Endodermal cell (in vitro differentiated cells): ENCODE results near the gene RSRC1. TPM values are rescaled to one million over a fixed set of nuclear protein-coding genes. Genes with fewer than 3 reads are reported as not detected.

Experiments used
- DNase-seq: peaks from one replicate; pipeline ENCODE4 v3.0.0-alpha.2; 2017
- H3K27ac ChIP-seq: 2 replicates; pipeline ENCODE4 v1.5.1; 2013; ENCODE audit warnings: mild to moderate bottlenecking, low read depth, low read length, moderate library complexity
- H3K27me3 ChIP-seq: 2 replicates; pipeline ENCODE4 v1.6.1; 2013; ENCODE audit warnings: mild to moderate bottlenecking, low read length, moderate library complexity; ENCODE audit not compliant: insufficient read depth, control insufficient read depth, poor library complexity, severe bottlenecking
- H3K36me3 ChIP-seq: 2 replicates; pipeline ENCODE4 v1.7.0; 2013; ENCODE audit warnings: mild to moderate bottlenecking, low read length, moderate library complexity; ENCODE audit not compliant: control insufficient read depth, insufficient read depth
- H3K4me1 ChIP-seq: one replicate; pipeline ENCODE4 v1.7.0; 2013; ENCODE audit warnings: low read length; ENCODE audit not compliant: control insufficient read depth, insufficient read depth
- H3K4me3 ChIP-seq: 2 replicates; pipeline ENCODE4 v1.5.1; 2013; ENCODE audit warnings: mild to moderate bottlenecking, low read length, moderate library complexity
- H3K9ac ChIP-seq: 2 replicates; pipeline ENCODE4 v1.6.1; 2013; ENCODE audit warnings: mild to moderate bottlenecking, low read length, moderate library complexity; ENCODE audit not compliant: poor library complexity, severe bottlenecking; ENCODE audit errors: extremely low read depth
- H3K9me3 ChIP-seq: 2 replicates; pipeline ENCODE4 v1.6.1; 2013; ENCODE audit warnings: mild to moderate bottlenecking, low read length, moderate library complexity; ENCODE audit not compliant: control insufficient read depth
- H3K27ac Mint-ChIP-seq: 2 replicates; pipeline ENCODE4 v1.8.0; 2020; ENCODE audit warnings: mixed read lengths
- H3K27me3 Mint-ChIP-seq: 2 replicates; pipeline ENCODE4 v1.8.0; 2021; ENCODE audit warnings: mild to moderate bottlenecking, mixed read lengths; ENCODE audit not compliant: insufficient read depth
- H3K36me3 Mint-ChIP-seq: 2 replicates; pipeline ENCODE4 v1.8.0; 2020; ENCODE audit warnings: low read depth, mixed read lengths
- H3K4me1 Mint-ChIP-seq: 2 replicates; pipeline ENCODE4 v1.8.0; 2020; ENCODE audit warnings: mixed read lengths
- H3K4me3 Mint-ChIP-seq: 2 replicates; pipeline ENCODE4 v1.8.0; 2020; ENCODE audit warnings: mild to moderate bottlenecking, moderate library complexity, mixed read lengths
- H3K9me3 Mint-ChIP-seq: 2 replicates; pipeline ENCODE4 v1.8.0; 2020; ENCODE audit warnings: mild to moderate bottlenecking, mixed read lengths
- CTCF ChIP-seq: fragments of 200-600 bp; sonication (generic); conservative IDR thresholded peaks from 2 replicates; pipeline ENCODE4 v1.5.0; 2021; ENCODE audit warnings: antibody characterized with exemption, mild to moderate bottlenecking
- WGBS, 2 experiments: methylation state at CpG; one replicate each; pipeline versions ENCODE4 v1.1.5 to v1.1.7; 2013; ENCODE audit warnings: missing lambda C conversion rate in 2 of 2, mixed read lengths in 1 of 2; ENCODE audit not compliant: insufficient coverage in 1 of 2, insufficient read length in 1 of 2; 5-methylcytosine and 5-hydroxymethylcytosine counted together
- total RNA-seq, 2 donors: library from RNA; stranded (reverse); fragmentation: NEBNext Ultra II Directional in 1 of 2; extraction: Animal tissue kit (Norgen Biotek cat#: 25700) in 1 of 2; gene quantifications; 2 replicates in 1 of 2; 3 replicates in 1 of 2; pipeline ENCODE4 v1.2.1, GENCODE V29; 2021

Gene RSRC1
- total RNA-seq, 2 donors from 2014 or later: 45.3 to 52.1 TPM

GRCh38 chr3:158489181-158489580 is 379.3 kb downstream of the RSRC1 start:
- Mint-ChIP-seq H3K36me3 (no peaks in the 10 kb centered on the region), H3K4me3 (no peak overlapping the region), H3K4me1 (peaks cover 8% of the 10 kb centered on the region), H3K9me3 (peaks cover 9% of the 10 kb centered on the region), H3K27ac (no peak overlapping the region), H3K27me3 (no peaks in the 10 kb centered on the region)
- Histone ChIP-seq H3K4me3 (no peak overlapping the region), H3K4me1 (peaks cover 3% of the 10 kb centered on the region), H3K9ac (no peak overlapping the region), H3K9me3 (peaks cover 14% of the 10 kb centered on the region), H3K36me3 (no peaks in the 10 kb centered on the region), H3K27me3 (no peaks in the 10 kb centered on the region), H3K27ac (no peak overlapping the region)
- TF ChIP-seq CTCF: no peak
- DNase-seq: no peak

- no peak for DNase-seq
These were observed 382.1 kb downstream of the RSRC1 start for GRCh38 chr3:158491968-158492367.

DNA sequence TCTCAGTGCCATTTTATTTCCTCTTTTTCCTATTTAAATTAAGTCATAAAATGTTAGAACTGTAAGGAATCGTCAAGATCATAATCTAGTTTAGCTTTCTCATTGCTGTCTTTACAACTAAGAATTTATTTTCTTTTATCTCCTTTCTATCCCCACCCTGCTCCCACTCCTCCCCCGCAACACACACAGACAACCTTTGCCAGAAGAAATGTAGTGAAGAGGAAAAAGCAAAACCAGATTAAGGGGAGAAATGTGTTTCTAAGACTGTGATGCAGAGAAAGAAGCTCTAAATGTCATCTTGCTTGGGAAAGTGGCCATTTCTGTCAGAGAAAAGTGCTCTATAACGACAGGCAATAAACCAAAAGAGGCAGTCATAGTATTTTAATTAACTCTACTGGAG is 382.8 kb downstream of the RSRC1 start:
- H3K27me3 Mint-ChIP-seq: no peaks in the 10 kb centered on the region

More at GRCh38 chr3:158491968-158492367, 382.1 kb downstream of the RSRC1 start:
- Histone ChIP-seq H3K36me3 (no peaks in the 10 kb centered on the region), H3K9me3 (peaks cover 14% of the 10 kb centered on the region), H3K4me1 (peaks cover 3% of the 10 kb centered on the region), H3K9ac (no peak overlapping the region), H3K27me3 (no peaks in the 10 kb centered on the region), H3K27ac (no peak overlapping the region), H3K4me3 (peak overlapping the region; percentile 22)
- WGBS, 2 experiments: 96% methylated on average over 2 of the region's 2 CpGs; no CpG with 5 or more reads in 1 of the 2 experiments
- peaks cover 9% of the 10 kb centered on the region for H3K9me3 Mint-ChIP-seq
- no peak for TF ChIP-seq CTCF
- no peak overlapping the region for H3K4me3 Mint-ChIP-seq
- H3K27me3 Mint-ChIP-seq: no peaks in the 10 kb centered on the region
- no peaks in the 10 kb centered on the region for H3K36me3 Mint-ChIP-seq
- H3K4me1 Mint-ChIP-seq: peaks cover 8% of the 10 kb centered on the region
- no peak overlapping the region for H3K27ac Mint-ChIP-seq

More for the DNA sequence above, 382.8 kb downstream of the RSRC1 start:
- H3K27ac Mint-ChIP-seq: peak overlapping the region; percentile 13
- Histone ChIP-seq H3K9ac (no peak overlapping the region), H3K27me3 (no peaks in the 10 kb centered on the region), H3K4me3 (peak overlapping the region; percentile 22), H3K4me1 (peaks cover 3% of the 10 kb centered on the region), H3K9me3 (peaks cover 14% of the 10 kb centered on the region), H3K36me3 (no peaks in the 10 kb centered on the region), H3K27ac (no peak overlapping the region)
- H3K36me3 Mint-ChIP-seq: peaks cover 2% of the 10 kb centered on the region
- DNase-seq: no peak
- no peak for TF ChIP-seq CTCF
- H3K4me1 Mint-ChIP-seq: peaks cover 8% of the 10 kb centered on the region
- H3K4me3 Mint-ChIP-seq: no peak overlapping the region
- H3K9me3 Mint-ChIP-seq: peaks cover 13% of the 10 kb centered on the region
- 89% methylated on average over 2 of the region's 3 CpGs; no CpG with 5 or more reads in 1 of the 2 experiments for WGBS, 2 experiments
